ENCODE results near the gene CNPY2. TPM values are rescaled to one million over a fixed set of nuclear protein-coding genes. Genes with fewer than 3 reads are reported as not detected.

The CNPY2 gene
- total and polyA plus RNA-seq, 2 of the 13 experiments (the other 11 are each of a cell fraction or from before 2014, with no cell fraction given), result 285 to 356 TPM

- TF ChIP-seq ZNF816 (CRISPR knock-in tag; IDR thresholded peaks at IDR 0.05; ENCODE audit: borderline replicate concordance), result no peak
- TF ChIP-seq HIC2 (CRISPR knock-in tag; IDR thresholded peaks at IDR 0.05; ENCODE audit: low read depth), result 0 out of 2 replicates have a peak, but pooled peaks have one; percentile 37
- peak; percentile 84 for TF ChIP-seq CREB1 (IDR thresholded peaks at IDR 0.05)
- no peak for TF ChIP-seq CREB1 (CRISPR knock-in tag; IDR thresholded peaks at IDR 0.05)
- TF ChIP-seq ZNF547 (CRISPR knock-in tag; IDR thresholded peaks at IDR 0.05), result peak; percentile 82
- TF ChIP-seq ZNF780A (CRISPR knock-in tag; IDR thresholded peaks at IDR 0.05), result no peak
- TF ChIP-seq KLF16 (CRISPR knock-in tag; IDR thresholded peaks at IDR 0.05), result peak in 1 of 2 experiments; percentile 80; a peak in 2 of 4 replicates
- peak; percentile 28; the same call in 1 of the 2 replicates for TF ChIP-seq ZNF441 (CRISPR knock-in tag; IDR thresholded peaks at IDR 0.05; ENCODE audit: borderline replicate concordance)
- TF ChIP-seq FOXA3 (CRISPR knock-in tag; IDR thresholded peaks at IDR 0.05), result peak; percentile 52; the same call in 1 of the 2 replicates
- 0 out of 2 replicates have a peak, but pooled peaks have one; percentile 84 for TF ChIP-seq ZBTB42 (CRISPR knock-in tag; IDR thresholded peaks at IDR 0.05)
- no peak for TF ChIP-seq MATR3 (CRISPR knock-in tag; IDR thresholded peaks at IDR 0.05)
- TF ChIP-seq PAXIP1 (CRISPR knock-in tag; conservative IDR thresholded peaks at IDR 0.05), result peak; percentile 15; the same call in 1 of the 2 replicates
- peak; percentile 44; the same call in 1 of the 2 replicates for TF ChIP-seq ZNF580 (CRISPR knock-in tag; IDR thresholded peaks at IDR 0.05; ENCODE audit: borderline replicate concordance, low read depth)
- no peak for TF ChIP-seq GPN1 (CRISPR knock-in tag; IDR thresholded peaks at IDR 0.05; ENCODE audit: borderline replicate concordance)
- peak; percentile 35 for TF ChIP-seq SKI (IDR thresholded peaks at IDR 0.05; ENCODE audit: partially characterized antibody)
- peak; percentile 65; the same call in 1 of the 2 replicates for TF ChIP-seq ZNF292 (CRISPR knock-in tag; IDR thresholded peaks at IDR 0.05; ENCODE audit: borderline replicate concordance, low read depth)
- TF ChIP-seq CTCF (CRISPR knock-in tag; IDR thresholded peaks at IDR 0.05), result peak; percentile 89
- 0 out of 2 replicates have a peak, but pooled peaks have one; percentile 49 for TF ChIP-seq ZKSCAN8 (CRISPR knock-in tag; IDR thresholded peaks at IDR 0.05; ENCODE audit: borderline replicate concordance)
- peak; percentile 84; the same call in 1 of the 2 replicates for TF ChIP-seq ZNF446 (CRISPR knock-in tag; IDR thresholded peaks at IDR 0.05)
- TF ChIP-seq POGK (CRISPR knock-in tag; conservative IDR thresholded peaks at IDR 0.05), result peak; percentile 88
These were observed 48.9 kb downstream of the CNPY2 start, which contains the start of gene COQ10A (continued) for GRCh38 chr12:56266693-56267442.

All from HepG2 (cell line).